ENCODE data around the gene CDC34. TPM values are rescaled to one million over a fixed set of nuclear protein-coding genes. Genes with fewer than 3 reads are reported as not detected.
A peak's percentile ranks its signal among the peaks of the same experiment; 100 is the strongest.

CDC34 gene
- total and polyA plus RNA-seq, 9 of the 15 experiments (the other 6 are each of a cell fraction or from before 2014, with no cell fraction given), result 0.80 to 203 (median 65.5) TPM

GRCh38 chr19:531009-531752, 379 bp upstream of the CDC34 start (continued):
- TF ChIP-seq PCBP1 (IDR thresholded peaks at IDR 0.05; ENCODE audit: low read depth, low read length, poor library complexity, severe bottlenecking) (peak; percentile 34), TEAD1 (CRISPR knock-in tag; IDR thresholded peaks at IDR 0.05) (no peak), ZNF311 (CRISPR knock-in tag; IDR thresholded peaks at IDR 0.05) (no peak), ZNF644 (tag; IDR thresholded peaks at IDR 0.05; ENCODE audit: low read depth) (no peak), ZNF586 (CRISPR knock-in tag; conservative IDR thresholded peaks at IDR 0.05) (no peak), NR2F6 (CRISPR knock-in tag; IDR thresholded peaks at IDR 0.05) (no peak), C11orf30 (IDR thresholded peaks at IDR 0.05; ENCODE audit: low read depth) (no peak), CREB3 (tag; conservative IDR thresholded peaks at IDR 0.05; ENCODE audit: low read depth) (no peak), SP1 (CRISPR knock-in tag; IDR thresholded peaks at IDR 0.05) (peak; percentile 39; the same call in 1 of the 2 replicates), EWSR1 (IDR thresholded peaks at IDR 0.05; ENCODE audit: borderline replicate concordance, low read depth, partially characterized antibody) (no peak), SAFB2 (IDR thresholded peaks at IDR 0.05; ENCODE audit: borderline replicate concordance, low read depth, low read length, severe bottlenecking) (no peak), RUNX1 (IDR thresholded peaks at IDR 0.05; ENCODE audit: low read depth) (no peak), KLF1 (tag; IDR thresholded peaks at IDR 0.05) (no peak), XRCC3 (IDR thresholded peaks at IDR 0.05) (no peak), PRMT5 (CRISPR knock-in tag; IDR thresholded peaks at IDR 0.05) (no peak), CHCHD3 (CRISPR knock-in tag; IDR thresholded peaks at IDR 0.05) (no peak), RERE (CRISPR knock-in tag; IDR thresholded peaks at IDR 0.05; ENCODE audit: borderline replicate concordance) (no peak), ZNF584 (CRISPR knock-in tag; IDR thresholded peaks at IDR 0.05; ENCODE audit: low read depth) (no peak)
- TF ChIP-seq, protein P1, sequence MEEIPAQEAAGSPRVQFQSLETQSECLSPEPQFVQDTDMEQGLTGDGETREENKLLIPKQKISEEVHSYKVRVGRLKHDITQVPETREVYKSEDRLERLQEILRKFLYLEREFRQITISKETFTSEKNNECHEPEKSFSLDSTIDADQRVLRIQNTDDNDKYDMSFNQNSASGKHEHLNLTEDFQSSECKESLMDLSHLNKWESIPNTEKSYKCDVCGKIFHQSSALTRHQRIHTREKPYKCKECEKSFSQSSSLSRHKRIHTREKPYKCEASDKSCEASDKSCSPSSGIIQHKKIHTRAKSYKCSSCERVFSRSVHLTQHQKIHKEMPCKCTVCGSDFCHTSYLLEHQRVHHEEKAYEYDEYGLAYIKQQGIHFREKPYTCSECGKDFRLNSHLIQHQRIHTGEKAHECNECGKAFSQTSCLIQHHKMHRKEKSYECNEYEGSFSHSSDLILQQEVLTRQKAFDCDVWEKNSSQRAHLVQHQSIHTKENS (CRISPR knock-in tag; IDR thresholded peaks at IDR 0.05), result no peak
- TF ChIP-seq, protein P2, sequence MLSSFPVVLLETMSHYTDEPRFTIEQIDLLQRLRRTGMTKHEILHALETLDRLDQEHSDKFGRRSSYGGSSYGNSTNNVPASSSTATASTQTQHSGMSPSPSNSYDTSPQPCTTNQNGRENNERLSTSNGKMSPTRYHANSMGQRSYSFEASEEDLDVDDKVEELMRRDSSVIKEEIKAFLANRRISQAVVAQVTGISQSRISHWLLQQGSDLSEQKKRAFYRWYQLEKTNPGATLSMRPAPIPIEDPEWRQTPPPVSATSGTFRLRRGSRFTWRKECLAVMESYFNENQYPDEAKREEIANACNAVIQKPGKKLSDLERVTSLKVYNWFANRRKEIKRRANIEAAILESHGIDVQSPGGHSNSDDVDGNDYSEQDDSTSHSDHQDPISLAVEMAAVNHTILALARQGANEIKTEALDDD (IDR thresholded peaks at IDR 0.05), result no peak

All from K562 (cell line).